Measurements from ENCODE around the gene DNTT.

DNTT gene

GRCh38 chr10:96311180-96311715 is 7.0 kb downstream of the DNTT start:
- DNase-seq, result no peak

GRCh38 chr10:96313344-96313743 is 9.1 kb downstream of the DNTT start:
- DNase-seq, result no peak

DNA sequence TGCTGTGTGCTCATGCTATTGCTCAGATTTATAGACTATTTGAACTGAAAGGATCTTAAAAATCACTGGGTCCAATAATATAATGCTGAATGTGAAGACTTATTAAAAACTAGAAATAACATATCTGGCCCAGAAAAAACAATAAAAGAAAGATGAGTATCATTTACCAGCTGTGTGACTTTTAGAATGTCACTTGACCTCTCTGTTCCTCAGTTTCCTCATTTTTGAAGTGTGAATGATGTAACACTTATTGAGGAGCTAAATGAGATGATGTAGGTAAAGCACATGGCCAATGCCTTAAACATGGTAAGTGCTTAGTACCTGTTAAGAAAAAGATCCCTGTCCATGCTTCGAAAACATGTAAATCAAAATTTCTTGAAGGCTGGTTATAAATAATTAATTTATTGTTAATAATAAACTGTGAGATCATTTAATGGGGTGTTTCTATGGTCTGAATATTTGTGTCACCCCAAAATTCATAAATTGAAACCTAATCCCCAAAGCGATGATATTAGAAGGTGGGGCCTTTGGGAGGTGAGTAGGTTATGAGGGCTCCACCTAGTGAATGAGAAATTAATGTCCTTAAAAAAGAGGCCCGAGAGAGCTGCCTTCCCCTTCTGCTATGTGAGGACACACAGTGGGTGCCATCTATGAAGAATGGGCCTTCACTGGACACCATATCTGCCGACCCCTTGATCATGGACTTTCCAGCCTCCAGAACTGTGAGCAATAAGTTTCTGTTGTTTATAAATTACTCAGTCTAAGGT is 13.0 kb downstream of the DNTT start:
- no peak for DNase-seq

DNA sequence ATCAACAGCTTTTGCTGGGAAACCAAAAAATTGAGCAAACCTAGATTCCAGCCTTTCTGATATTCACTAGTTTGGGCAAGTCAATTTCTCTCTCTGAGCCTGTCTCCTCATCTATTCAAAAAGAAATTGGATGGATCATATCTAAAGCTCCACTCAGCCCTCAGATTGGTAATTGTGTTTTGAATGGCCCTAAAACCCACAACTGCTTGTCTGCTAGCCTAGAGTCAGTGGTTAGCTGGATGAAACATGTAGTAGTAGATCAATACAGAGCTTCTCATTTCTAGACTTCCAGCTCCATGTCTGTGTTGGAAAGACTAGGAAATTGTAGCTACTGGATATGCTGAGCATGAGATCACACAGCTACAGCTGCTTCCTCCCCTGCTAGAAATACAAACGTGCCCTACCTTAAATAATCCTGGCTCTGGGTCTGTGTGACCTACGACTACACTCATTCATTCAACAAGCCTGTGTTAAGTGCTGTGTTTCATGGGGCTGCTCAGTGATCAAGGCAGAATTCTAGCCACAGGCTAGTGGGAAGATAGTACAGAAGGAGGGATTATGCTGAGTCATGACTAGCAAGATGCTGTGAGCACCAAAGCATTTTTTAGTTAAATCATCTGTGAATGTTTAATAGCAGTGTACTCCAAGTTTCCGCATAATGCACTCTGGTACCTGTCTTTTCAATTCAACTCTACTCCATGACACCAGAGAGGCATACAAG is 15.7 kb downstream of the DNTT start:
- DNase-seq, result no peak

- no peak for DNase-seq
Observed at GRCh38 chr10:96321822-96322221, 17.6 kb downstream of the DNTT start.

DNA sequence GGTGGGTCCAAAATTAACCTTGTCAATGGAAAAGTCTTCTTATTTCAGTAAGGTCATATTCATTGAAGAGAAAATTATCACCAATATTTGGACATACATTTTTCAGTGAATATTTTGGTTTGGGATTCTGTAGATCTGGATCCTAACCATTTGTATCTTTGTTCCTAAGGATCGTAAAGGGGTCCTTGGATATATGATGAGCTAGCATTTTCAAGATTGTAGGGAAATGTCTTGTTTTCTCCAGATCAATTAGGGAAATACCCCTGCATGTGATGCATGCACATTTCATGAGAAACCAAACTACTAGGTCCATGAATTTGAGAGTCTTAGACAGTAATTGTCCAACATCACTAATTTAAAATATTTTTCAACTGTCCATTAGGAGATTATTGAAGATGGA is 18.0 kb downstream of the DNTT start:
- no peak for DNase-seq

DNA sequence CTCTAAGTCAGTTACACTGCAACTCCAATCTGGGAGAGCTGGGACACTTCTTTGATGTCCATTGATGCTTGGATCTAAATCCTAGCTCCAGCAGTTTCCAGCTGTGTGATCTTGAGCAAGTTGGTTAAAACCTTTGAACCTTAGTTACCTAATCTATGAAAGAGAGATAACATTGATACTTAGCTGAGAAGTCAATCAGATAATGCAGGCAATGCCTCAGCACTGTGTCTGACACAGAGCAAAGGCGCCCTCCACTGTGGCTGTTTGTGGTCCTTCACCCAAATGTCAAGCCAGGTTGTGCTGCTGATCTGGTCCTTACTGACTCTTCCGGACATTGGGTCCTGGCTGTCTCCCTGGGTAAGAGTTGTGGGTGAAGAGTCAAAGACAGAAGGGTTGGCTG is 20.2 kb downstream of the DNTT start:
- no peak for DNase-seq

DNA sequence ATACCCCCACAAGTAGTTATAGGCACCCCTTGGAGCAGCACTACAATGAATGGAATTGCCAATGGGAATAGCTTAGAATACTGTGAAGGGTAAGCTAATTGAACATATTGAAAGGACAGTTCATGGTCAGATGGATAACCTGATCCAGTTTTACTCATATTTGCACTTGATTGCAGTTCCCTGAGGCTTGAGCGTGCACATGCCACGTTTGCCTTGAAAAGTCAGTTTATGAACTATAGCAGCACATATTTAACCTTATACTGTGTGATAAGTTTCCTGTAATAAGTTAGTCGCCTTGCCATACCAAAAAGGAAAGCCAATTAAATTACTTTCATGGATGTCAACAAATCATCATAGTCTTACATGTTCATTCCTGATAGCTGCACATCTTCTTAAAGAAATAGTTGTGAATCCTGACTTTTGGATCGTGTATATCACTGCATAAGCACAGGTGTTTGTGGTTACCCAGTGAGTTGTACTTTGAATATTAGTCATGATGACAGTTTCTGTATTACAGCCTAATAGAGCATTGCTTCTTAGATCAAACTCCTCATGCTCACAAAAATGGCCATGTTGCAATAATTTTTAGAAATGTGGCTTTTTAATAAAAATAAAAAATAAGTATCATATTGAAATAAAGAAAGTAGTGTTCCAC is 21.6 kb downstream of the DNTT start:
- DNase-seq, result no peak

- no peak for DNase-seq
Observed at GRCh38 chr10:96327462-96327861, 23.2 kb downstream of the DNTT start.

DNA sequence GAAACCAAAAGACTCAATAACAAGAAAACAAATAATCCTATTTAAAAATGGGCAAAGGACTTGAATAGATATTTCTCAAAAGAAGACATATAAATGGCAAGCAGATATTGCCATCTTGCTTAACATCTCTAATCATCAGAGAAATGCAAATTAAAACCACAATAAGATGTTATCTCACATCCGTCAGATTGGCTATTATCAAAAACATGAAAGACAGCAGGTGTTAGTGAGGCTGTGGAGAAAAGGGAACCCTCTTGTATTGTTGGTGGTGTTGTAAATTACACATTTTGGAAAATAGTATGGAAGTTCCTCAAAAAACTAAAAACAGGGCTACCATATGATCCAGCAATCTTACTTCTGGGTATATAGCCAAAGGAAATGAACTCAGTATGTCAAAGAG is 28.9 kb downstream of the DNTT start:
- DNase-seq, result no peak

- DNase-seq, result peak; percentile 21
Observed at GRCh38 chr10:96334616-96335526, 30.6 kb downstream of the DNTT start.

DNA sequence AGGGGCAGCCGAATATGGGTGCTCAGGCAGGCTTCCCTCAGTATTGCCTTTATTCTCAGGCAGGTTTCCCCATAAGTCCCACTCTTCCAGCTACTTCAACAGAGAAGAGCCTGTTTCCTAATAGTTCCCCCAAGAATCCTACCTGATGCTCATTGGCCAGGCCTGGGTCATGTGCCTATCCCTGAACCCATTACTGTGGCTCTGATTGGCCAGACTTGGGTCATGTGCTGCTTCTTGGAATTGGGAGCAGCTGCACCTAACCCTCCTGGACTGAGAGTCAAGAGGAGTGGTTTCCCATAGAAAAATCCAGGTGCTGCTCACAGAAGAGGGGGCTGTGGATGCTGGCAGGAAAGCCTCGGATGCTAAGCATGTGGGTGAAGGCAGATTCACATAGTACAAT is 32.9 kb downstream of the DNTT start:
- DNase-seq, result no peak

GRCh38 chr10:96338279-96338925 is 34.2 kb downstream of the DNTT start:
- no peak for DNase-seq

- DNase-seq, result no peak
Observed at GRCh38 chr10:96339383-96339782, 35.1 kb downstream of the DNTT start.

DNA sequence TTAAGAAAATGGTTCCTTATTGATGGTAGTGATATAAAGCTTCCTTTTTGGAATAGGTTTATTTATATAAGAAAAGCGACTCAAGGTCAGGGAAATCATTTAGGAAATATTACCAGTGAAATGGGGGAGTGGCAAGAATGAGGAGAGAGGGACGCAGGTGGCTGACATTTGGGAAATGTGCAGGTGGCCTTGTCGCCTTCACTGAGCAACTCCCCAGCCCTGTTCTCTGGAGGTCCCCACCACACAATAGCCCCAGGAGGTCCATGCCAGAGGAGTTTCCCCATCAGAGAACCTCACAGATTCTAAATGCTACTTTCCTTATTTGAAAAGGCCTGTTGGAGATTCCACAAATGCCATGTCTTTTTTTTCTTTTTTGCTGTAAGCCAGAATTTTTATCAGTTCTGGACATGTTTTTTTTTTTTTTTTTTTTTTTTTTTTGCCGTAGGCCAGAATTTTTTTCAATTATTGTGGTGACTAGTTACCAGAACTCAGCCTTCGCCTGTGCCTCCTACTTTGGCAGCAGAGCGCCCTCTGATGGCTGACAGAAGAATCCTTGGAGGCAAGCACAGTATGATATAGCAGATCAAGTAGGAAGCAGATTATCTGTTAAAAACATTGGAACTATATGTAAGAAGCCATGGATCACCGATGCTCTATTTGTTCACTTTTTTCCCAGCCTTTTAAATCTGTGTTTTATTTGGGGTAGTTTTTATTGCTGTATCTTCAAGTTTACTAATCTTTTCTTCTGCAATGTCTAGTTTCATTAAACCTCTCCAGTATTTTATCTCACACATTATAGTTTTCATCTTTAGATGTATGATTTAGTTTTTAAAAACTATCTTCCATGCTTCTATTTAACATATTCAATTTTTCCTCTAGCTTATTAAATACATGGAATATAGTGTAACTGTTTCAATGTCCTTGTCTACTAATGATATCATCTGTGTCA is 36.0 kb downstream of the DNTT start:
- peak; percentile 75 for DNase-seq

DNA sequence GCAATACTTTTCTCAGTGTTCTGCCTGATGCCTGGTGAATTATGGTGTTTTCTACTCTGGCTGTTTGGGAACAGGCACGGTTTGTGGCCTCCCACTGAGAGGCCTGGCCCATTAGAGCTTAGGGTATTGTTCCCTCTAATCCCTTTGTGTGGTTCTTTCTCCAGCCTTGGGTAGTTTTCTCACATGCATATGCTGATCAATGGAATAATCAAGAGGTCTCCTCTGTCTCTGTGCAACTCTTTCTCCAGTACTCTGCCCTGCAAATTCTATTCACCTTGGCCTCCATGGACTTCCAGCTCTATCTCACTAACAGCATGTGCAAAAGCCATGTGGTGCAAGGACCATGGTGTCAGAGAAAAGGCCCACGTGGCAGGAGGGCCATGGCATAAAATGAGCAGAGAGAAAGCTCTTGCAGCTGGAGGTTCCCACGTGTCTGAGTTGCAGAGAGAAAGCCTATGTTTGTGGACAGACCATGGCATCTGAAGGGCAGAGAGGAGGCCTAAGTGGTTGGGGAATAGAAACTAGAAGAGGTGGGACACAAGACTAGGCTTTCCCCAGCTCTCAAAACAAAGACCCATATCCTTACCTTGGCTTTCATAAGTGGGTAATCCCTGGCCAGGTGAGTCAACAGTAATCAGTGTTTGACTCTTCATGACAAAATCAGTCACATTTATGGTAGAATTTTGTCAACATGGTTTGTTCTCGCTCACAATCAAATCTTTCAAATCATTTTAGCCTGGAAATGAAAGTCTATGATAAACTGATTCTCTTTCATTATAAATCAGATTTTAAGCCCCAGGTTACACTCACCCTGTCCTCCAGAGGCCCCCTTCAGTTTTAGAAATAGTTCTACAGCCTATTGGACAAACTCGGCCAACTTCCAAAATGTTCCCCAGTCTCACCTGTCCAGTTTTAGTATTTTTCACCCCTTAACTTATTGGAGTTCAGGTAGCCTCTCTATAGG is 37.3 kb downstream of the DNTT start:
- DNase-seq, result no peak

DNA sequence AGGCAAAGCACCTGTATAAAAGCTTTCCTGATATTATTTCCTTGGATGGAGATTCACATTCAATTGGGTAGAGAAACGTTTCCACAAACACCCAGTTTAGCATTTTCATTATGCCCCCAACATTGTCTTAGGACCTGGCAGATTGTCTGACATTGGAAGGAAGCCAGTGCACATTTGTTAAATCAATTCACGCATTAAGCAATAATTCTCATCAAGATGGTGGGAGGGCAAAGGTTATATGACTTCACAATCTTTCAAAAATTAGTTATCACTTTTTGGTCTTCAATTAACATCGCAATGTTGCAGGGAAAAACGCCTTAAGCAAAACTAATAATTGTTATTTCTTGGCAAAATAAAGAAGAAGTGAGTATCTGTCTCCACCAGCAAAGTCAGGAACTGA is 38.2 kb downstream of the DNTT start:
- DNase-seq, result no peak

DNA sequence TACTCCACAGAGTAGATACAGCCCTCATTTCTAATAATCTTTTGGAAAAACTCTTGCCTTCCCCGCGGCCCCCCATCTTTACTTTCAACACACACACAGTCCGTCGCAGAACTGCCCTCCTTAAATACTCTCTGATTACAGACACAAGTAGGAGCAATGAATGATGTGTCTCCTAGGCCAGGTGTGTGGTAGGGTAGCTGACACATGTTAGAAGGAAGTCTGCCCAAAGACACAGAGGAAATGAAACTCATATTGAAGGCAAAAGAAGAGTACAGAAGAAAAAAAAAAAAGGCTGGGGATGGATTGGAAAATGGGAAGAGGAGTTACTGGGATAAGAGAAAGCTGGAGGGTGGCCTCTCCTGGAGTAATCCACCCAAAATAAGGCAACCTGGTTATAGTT is 39.9 kb downstream of the DNTT start:
- DNase-seq, result no peak

- DNase-seq, result no peak
Observed at GRCh38 chr10:96345222-96345621, 41.0 kb downstream of the DNTT start.

GRCh38 chr10:96346295-96346694 is 42.1 kb downstream of the DNTT start:
- DNase-seq, result no peak
